ENCODE results near the gene PAX3. TPM values are rescaled to one million over a fixed set of nuclear protein-coding genes. Genes with fewer than 3 reads are reported as not detected.

The PAX3 gene
- total and polyA plus RNA-seq, 4 donors: not detected

DNA sequence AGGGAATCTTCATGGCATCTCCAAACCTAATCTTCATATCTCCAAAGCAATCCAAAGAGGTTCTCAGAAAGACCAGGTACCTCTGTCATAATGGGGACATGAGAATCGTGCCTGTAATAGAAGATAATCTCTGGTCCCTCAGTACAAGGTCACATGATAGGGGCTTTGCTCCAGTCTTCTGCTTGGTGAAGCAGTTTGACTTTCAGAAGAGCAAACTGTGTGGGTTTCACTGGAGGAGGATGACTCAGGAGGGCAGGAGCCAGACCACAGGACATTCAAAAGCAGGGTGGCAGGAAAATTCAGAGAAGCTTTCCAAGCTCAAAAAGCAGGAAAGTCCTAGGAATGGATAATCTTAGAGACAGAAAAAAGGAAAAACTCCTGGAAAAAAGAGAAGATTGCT lies 10.6 kb upstream of the PAX3 start:
- Histone ChIP-seq H3K27ac (ENCODE audit: low read depth in 1 of 2, low read length in 2 of 2) (no peak overlapping the region), H3K4me1 (ENCODE audit: control insufficient read depth in 4 of 4, insufficient read depth in 4 of 4, low read length in 3 of 4) (peaks cover 5 to 24% (median 21%) of the 10 kb centered on the region in 4 donors), H3K27me3 (ENCODE audit: control insufficient read depth in 4 of 4, insufficient read depth in 4 of 4, low read length in 3 of 4) (peaks cover 6 to 37% (median 19%) of the 10 kb centered on the region in 4 donors), H3K4me3 (ENCODE audit: low read depth in 1 of 3, low read length in 3 of 3) (no peak overlapping the region), H3K9ac (ENCODE audit: low read depth in 1 of 2, low read length in 2 of 2) (no peak overlapping the region), H3K9me3 (ENCODE audit: control insufficient read depth in 4 of 4, low read length in 3 of 4) (peaks cover 0 to 3% (median 0%) of the 10 kb centered on the region in 4 donors), H3K36me3 (ENCODE audit: control insufficient read depth in 4 of 4, insufficient read depth in 3 of 4, low read depth in 1 of 4, low read length in 3 of 4) (no peaks in the 10 kb centered on the region)
- DNase-seq (ENCODE audit: low spot score): no peak
- no peak for TF ChIP-seq GABPA (IDR thresholded peaks at IDR 0.05 in 1 of 2, conservative IDR thresholded peaks at IDR 0.05 in 1 of 2)
- no peak for TF ChIP-seq RXRA (IDR thresholded peaks at IDR 0.05)
- TF ChIP-seq, protein P1, sequence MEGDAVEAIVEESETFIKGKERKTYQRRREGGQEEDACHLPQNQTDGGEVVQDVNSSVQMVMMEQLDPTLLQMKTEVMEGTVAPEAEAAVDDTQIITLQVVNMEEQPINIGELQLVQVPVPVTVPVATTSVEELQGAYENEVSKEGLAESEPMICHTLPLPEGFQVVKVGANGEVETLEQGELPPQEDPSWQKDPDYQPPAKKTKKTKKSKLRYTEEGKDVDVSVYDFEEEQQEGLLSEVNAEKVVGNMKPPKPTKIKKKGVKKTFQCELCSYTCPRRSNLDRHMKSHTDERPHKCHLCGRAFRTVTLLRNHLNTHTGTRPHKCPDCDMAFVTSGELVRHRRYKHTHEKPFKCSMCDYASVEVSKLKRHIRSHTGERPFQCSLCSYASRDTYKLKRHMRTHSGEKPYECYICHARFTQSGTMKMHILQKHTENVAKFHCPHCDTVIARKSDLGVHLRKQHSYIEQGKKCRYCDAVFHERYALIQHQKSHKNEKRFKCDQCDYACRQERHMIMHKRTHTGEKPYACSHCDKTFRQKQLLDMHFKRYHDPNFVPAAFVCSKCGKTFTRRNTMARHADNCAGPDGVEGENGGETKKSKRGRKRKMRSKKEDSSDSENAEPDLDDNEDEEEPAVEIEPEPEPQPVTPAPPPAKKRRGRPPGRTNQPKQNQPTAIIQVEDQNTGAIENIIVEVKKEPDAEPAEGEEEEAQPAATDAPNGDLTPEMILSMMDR (IDR thresholded peaks at IDR 0.05; ENCODE audit: low read depth, low read length, missing input control): no peak
- TF ChIP-seq RAD21 (IDR thresholded peaks at IDR 0.05): no peak
- no peak for TF ChIP-seq YY1 (IDR thresholded peaks at IDR 0.05)
- no peak for TF ChIP-seq TAF1 (conservative IDR thresholded peaks at IDR 0.05)
- TF ChIP-seq, protein P2, sequence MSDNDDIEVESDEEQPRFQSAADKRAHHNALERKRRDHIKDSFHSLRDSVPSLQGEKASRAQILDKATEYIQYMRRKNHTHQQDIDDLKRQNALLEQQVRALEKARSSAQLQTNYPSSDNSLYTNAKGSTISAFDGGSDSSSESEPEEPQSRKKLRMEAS (IDR thresholded peaks at IDR 0.05): no peak
- no peak for TF ChIP-seq NR2F2 (IDR thresholded peaks at IDR 0.05)
- no peak for TF ChIP-seq JUND (IDR thresholded peaks at IDR 0.05)
- no peak for TF ChIP-seq EGR1 (IDR thresholded peaks at IDR 0.05; ENCODE audit: low read depth in 2 of 2)
- no peak for TF ChIP-seq HNF4G (IDR thresholded peaks at IDR 0.05)
- TF ChIP-seq FOXA1 (IDR thresholded peaks at IDR 0.05): no peak
- TF ChIP-seq, protein P3, sequence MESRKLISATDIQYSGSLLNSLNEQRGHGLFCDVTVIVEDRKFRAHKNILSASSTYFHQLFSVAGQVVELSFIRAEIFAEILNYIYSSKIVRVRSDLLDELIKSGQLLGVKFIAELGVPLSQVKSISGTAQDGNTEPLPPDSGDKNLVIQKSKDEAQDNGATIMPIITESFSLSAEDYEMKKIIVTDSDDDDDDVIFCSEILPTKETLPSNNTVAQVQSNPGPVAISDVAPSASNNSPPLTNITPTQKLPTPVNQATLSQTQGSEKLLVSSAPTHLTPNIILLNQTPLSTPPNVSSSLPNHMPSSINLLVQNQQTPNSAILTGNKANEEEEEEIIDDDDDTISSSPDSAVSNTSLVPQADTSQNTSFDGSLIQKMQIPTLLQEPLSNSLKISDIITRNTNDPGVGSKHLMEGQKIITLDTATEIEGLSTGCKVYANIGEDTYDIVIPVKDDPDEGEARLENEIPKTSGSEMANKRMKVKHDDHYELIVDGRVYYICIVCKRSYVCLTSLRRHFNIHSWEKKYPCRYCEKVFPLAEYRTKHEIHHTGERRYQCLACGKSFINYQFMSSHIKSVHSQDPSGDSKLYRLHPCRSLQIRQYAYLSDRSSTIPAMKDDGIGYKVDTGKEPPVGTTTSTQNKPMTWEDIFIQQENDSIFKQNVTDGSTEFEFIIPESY (IDR thresholded peaks at IDR 0.05): no peak
- TF ChIP-seq, protein P4, sequence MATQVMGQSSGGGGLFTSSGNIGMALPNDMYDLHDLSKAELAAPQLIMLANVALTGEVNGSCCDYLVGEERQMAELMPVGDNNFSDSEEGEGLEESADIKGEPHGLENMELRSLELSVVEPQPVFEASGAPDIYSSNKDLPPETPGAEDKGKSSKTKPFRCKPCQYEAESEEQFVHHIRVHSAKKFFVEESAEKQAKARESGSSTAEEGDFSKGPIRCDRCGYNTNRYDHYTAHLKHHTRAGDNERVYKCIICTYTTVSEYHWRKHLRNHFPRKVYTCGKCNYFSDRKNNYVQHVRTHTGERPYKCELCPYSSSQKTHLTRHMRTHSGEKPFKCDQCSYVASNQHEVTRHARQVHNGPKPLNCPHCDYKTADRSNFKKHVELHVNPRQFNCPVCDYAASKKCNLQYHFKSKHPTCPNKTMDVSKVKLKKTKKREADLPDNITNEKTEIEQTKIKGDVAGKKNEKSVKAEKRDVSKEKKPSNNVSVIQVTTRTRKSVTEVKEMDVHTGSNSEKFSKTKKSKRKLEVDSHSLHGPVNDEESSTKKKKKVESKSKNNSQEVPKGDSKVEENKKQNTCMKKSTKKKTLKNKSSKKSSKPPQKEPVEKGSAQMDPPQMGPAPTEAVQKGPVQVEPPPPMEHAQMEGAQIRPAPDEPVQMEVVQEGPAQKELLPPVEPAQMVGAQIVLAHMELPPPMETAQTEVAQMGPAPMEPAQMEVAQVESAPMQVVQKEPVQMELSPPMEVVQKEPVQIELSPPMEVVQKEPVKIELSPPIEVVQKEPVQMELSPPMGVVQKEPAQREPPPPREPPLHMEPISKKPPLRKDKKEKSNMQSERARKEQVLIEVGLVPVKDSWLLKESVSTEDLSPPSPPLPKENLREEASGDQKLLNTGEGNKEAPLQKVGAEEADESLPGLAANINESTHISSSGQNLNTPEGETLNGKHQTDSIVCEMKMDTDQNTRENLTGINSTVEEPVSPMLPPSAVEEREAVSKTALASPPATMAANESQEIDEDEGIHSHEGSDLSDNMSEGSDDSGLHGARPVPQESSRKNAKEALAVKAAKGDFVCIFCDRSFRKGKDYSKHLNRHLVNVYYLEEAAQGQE (IDR thresholded peaks at IDR 0.05): no peak
- TF ChIP-seq HNF4A (conservative IDR thresholded peaks at IDR 0.05): no peak
- TF ChIP-seq FOXA2 (IDR thresholded peaks at IDR 0.05): no peak
- TF ChIP-seq, protein P5, sequence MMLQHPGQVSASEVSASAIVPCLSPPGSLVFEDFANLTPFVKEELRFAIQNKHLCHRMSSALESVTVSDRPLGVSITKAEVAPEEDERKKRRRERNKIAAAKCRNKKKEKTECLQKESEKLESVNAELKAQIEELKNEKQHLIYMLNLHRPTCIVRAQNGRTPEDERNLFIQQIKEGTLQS (IDR thresholded peaks at IDR 0.05): no peak
- TF ChIP-seq SP1 (IDR thresholded peaks at IDR 0.05): no peak
- 5% methylated on average over 1 of the region's 1 CpG for WGBS
